HG03520 (cell line): ENCODE data around the gene USP2.

Experiments used
- ATAC-seq: cut with Tn5 transposase; IDR thresholded peaks from one replicate; pipeline ENCODE4 v1.9.1; 2021; ENCODE audit warnings: mild to moderate bottlenecking, moderate library complexity; ENCODE audit not compliant: unreplicated experiment

USP2 gene

DNA sequence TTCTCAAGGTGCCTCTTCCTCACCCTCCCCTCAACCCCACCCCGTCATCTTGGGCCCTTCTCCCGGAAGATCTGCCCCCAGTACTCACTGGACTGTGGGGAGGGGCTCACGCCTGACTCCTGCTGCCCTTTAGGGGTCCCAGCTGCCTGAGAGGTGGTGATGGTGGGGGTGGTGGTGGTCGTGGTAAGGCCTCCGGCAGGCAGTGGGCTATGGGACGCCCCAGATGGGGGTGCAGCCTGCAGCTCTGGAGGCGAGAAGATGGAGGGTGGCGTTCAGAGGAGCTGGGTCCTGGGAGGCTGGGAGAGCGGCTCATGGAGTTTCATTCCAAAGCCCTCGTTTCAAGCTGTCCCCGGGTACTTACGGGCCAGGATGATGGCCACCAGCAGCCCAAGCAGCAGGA lies 35.8 kb downstream of the USP2 start:
- ATAC-seq = no peak

DNA sequence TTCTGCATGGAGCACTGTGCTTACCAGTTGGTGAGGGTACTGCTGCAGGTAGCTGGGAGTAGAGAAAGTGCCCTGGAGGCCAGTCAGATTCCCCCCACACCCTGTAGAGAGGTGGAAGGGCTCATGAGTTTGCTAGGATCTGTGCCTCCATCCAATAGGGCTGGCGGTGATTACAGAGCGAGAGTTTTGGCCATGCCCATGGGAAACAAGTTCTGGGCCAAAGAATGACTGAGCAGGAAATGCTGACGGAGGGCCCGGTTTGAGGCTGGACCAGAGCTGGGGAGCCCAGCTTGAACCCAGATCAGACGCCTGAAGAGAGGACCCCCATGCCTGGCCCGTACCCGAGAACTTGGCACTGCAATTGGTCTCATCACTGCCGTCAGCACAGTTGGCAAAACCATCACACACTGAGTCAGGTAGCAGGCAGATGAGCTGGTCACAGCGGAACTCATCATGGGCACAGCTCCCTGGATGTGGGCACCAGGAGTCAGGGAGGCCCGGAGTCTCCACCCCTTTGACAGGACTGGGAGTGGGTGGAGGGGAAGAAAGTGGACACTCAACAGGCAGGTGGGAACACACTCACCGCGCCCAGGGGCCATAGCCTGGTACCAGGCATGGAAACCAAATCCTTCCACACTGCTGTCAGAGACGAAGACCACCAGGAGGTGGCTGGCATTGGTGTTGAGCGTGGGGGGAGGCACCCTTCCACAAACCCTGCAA lies 37.0 kb downstream of the USP2 start:
- no peak for ATAC-seq

DNA sequence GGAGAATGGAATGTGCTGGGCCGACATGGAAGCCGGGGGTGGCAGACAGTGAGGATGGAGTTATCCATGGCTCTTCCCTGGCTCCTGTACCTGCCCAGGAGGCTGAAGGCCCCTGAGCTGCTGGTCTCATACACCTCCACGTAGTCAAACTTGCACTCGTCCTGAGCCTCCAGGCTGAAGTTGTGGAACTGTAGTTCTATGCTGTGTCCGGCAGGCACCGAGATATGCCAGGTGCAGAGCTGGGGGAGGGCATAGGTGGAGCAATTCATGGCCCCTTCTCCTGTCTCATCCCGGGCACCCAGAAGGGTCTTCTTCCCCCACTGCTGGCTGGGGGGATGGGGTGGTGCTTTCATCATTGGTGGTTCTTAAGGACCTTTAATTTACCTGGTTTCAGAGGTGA lies 37.8 kb downstream of the USP2 start:
- no peak for ATAC-seq

DNA sequence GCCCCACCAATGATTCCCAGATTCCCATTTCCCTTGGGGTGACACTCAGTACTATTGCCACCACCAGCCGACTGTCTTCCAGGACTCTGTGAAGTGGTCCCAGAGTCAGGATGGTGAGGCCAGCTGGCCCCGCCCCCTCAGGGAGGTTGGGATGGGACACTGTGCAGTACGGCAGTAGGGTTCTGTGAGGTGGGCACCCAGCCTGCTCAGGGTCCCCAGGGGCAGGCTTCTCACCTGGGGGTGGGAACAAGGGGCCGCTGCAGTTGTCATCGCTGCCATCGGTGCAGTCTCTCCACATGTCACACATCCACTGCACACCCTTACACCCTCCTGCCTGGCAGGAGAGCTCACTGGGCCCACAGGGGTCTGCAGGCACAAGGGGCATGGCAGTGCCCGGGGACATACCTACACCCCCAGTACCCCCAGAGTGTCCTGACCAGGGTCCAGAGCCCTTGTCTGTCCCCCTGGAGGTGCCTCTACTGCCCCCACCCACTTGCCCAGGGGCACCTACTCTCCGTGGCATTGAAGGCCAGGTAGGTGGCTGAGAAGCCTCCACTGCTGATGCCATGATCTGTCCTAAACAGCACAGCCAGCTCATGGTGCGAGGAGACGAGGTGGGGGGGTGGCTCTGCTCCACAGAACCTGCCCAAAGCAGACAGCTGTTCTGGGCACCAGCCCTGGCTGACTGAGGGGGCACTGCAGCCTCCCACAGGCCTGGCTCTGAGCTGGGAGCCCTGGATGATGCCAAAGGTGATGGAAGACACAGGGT lies 38.9 kb downstream of the USP2 start:
- no peak for ATAC-seq

DNA sequence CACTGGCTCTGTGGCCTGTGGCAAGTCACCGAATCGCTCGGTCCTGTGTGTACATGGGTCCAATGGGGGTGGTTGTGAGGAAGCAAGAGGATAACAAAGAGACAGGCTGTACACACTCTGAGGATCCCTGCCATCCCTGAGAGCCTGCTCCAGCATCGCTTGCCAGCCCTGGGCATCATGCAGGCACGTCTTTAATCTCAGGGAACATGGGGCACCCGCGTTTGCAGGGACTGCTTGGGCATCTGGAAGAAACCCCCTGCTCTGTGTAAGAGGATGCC lies 39.5 kb downstream of the USP2 start:
- ATAC-seq = no peak

DNA sequence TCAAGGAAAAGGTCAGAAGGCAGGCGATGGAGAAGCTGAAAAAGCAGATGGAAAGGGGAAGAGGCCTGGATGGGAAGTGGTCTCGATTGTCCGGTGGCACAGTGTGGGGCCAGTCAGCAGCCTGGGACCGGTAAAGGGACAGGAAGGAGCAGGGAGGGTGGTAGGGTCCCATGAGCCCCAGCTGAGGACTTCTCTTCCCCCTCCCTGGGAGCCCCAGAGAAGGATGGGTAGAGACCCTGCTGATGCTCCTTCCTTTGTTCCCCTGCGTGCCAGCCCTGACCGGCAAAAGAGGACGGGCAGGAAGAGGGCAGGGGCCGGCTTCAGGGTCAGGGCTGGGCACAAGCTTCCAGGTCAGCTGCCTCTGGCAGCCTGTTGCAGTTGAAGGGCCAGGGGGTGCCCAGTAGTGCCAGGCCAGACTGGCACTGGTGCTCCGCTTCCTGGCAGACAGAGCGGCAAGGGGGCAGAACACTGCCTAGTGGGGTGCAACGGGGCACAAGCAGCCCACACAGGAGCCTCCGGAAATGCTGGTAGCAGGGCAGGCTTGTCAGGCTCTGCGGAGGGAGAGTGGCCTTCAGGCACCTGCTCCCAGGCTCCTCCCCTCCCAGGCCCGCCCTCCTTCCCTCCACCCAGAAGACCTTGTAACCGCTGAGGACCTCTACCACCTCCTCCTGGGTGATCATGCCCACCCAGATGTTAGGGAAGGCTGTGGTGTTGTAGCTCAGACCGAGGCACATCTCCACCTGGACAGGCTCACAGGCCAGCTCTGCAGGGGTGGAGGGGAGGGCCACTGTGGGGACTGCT lies 40.1 kb downstream of the USP2 start:
- ATAC-seq = no peak

DNA sequence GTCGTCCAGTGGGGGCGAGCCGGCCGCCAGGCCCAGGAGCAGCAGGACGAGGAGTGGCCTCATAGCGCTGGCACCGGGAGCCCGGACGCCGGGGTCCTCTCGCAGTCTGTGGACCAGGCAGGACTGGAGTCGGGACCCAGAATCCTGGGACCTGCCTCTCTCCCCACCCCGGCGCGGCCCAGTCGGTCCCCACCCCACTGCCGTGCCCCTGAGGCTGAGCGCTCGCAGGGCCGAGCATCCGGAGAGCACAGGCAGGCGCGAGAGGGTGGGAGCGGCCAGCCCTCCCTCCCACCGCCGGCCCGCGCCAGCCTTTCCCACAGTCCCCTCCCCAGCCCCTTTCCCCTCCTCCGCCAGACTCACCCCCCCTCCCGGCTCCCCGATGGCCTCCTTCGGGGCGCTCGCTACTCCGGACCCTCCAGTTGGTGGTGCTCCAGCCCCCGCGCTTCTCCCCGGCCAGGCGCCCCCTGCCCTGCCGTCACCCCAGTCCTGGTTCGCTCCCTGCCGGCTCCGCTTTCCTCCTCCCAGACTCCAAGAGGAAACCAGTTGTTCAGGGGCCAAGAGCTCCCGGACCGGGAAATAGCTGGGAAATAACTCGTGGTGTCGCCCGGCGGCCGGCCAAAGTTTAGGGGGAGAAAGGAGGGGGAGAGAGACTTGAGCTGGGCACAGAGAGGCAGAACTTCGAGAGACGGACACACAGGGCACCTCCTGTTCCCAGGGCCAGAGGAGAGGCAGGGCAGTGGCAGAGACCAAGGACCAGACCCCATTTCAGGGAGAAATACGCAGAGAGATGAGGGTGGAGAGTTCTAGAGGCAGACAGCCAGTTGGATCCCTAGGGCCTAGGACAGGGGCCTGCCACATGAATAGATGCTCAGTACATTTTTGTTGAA lies 40.9 kb downstream of the USP2 start, which contains the start of gene C1QTNF5:
Gene C1QTNF5 (minus strand): TSS at position 549 of the 887 bp plus-strand sequence. CDS start 486 bp downstream, at position 63.
- ATAC-seq = no peak

DNA sequence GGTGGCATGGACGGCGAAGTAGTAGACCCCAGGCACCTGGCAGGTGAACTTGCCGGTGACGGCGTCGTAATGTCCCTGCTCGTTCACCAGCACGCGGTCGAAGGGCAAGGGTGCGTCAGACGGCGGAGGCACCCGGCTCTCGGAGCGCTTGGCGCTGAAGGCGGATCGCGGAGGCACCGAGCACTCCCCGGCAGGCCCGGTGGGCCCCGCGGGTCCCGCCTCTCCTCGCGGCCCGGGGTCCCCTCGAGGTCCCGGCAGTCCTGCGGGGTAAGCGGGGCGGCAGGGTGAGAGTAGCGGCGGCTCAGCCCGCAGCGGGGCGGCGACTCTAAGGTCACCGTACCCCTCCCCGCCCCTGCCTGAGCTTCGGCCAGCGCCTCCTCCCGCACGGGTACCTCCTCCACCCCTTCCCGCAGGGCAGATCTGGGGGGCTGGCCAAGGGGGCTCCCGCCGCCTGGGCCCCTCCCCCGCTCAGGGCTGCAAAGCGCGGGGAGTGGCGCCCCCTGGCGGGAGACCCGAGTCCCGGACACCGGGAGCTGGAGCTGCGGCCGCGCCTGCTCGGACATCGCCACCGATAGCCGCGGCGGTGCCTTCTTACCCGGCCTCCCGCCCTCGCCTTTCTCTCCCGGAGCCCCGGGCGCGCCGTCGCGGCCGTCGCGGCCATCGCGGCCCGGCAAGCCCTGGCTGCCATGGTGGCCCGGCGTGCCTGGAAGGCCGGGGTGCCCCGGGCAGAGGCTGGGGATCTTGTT lies 41.7 kb downstream of the USP2 start:
- ATAC-seq = no peak

DNA sequence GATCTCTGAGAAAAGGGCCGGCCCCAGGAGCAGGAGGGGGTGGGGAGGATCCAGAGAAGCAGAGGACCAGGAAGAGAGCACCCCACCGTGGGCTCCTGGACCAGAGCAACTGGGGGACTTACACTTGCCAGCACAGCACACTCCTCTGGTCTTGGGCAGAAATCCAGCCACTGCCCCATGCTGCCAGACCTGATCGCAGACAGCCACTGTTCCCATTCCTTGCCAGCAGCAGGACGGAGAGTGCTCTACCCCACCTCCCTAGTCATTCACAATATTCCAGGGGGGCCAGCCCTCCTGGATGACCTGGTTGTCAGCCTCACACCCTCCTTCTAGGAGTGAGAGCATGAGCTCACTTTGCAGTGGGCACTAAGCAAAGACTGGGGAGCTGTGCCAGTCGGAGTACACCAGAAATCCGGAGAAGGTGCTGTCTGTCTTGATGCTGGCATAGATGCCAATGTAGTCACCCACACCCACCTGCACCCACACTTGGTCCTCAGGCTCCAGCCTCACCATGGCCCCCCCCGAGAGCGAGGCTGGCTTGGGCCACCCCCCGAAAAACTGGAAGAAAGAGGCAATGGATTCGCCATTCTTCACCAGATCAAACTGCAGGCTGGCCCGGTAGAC lies 42.4 kb downstream of the USP2 start:
- no peak for ATAC-seq

DNA sequence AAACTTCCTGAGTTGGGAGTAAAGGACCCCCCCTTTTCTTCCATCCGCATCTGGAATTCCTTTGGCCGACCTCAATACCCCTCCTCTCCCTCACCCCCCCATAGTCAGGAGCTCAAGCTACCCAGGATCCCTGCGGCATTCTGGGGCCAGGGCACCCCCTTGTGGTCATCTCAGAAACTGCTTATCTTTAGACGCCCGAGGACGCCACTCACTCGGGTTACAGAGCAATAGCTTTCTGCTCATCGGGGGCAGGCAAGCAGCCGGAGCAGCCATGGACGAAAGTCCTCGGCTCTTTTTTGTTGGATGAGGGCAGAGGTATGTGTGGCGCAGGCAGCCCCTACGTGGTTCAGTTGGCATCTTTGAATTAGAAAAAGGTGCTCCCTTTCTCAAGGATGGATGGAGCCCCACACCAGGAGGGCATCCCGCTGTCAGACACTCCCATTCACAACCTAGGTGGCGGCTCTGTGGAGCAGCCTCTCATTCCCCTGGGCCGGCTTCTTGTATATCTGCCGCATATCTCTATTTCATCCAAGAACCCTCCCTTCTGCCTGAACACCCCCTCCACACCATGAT lies 43.1 kb downstream of the USP2 start:
- ATAC-seq = no peak

- ATAC-seq = no peak
Observed at GRCh38 chr11:119337581-119338317, 43.7 kb downstream of the USP2 start.

DNA sequence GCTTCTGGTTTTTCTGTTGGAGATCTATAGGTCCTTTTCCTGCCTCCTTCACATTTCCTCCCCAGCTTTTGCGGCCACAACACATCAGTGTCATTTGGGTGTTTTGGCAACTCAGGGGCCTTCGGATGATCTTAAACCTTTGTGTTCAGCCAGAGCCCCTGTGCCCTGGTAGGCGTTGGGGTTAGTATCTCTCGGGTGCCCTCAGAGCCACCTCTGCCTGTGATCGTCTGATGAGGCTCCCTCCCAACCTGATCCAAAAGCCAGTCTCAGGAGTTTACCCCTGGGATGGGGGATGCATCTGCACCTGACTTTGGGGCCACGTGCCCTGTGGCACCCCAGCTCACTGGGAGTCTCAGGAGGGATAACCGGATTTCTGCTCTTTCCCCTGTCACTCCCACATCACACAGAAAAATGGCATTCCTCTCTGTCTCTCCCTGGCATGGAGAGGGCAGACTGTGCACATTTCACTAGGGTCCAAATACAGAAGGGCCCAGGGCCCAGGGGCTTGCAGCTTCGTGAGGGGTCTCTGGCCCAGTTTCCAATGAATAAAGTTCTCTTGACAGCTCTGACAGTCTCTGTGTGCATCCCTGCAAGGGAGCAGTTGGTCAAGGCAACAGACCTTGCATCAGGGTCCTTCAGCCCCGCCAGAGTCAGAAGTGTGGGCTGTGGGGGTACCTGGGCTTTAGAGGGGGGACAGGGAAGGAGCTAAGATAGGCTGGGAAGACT lies 44.6 kb downstream of the USP2 start:
- no peak for ATAC-seq

- no peak for ATAC-seq
Observed at GRCh38 chr11:119335655-119336543, 45.6 kb downstream of the USP2 start.

- ATAC-seq = no peak
Observed at GRCh38 chr11:119335091-119335654, 46.3 kb downstream of the USP2 start.

DNA sequence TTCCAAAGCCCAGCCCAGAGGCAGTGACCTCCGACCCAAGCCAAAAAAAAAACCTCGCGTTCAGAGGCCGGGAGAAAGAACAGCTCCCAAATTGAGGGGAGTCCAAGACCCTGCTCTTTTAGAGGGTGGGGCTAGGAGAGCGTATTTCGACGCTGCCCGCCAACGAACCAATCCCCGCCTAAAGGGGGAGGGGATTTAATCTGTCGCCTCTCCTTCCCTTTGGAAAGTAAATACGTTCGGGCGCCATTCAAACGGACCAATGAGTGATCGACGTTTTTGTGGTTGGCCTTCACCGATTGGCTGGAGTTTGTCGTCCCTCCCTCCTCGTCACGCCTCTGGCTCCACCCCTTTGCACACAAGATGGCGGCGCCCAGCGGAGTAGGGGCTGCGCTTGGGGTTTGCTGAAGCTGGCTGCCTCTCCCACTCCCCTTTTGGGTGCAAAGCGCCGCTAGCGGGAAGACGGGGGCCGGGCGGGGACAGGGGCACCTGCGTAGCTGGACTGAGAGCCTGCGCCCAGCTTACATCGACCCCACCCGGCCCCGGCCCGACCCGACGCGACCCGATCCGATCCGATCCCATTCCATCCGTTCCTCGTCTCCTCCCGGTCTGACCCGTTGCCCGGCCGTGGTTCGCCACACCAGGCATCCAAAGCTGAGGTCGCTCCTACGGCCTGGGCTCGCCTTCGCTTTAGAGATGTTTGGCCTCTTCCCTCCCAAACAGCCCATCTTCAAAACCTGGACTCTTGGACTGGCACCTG lies 47.1 kb downstream of the USP2 start, which contains the start of gene RNF26:
Gene RNF26 (plus strand): TSS at position 354 of the 757 bp plus-strand sequence. CDS start 596 bp downstream, outside the sequence.
- peak; percentile 93 for ATAC-seq
